HepG2 (cell line): ENCODE data around the gene INPP5K. TPM values are rescaled to one million over a fixed set of nuclear protein-coding genes. Genes with fewer than 3 reads are reported as not detected.

Experiments used
- EED ChIP-seq: sonication (generic); formaldehyde crosslinking; IDR thresholded peaks from 2 replicates; pipeline ENCODE4 v1.5.0; 2020; ENCODE audit warnings: mild to moderate bottlenecking, missing genetic modification reagents
- ERF ChIP-seq: IDR thresholded peaks from 2 replicates; pipeline ENCODE4 v1.6.1; 2018; ENCODE audit warnings: missing biosample characterization, missing genetic modification reagents
- ETS1 ChIP-seq: sonication (generic); formaldehyde crosslinking; IDR thresholded peaks from 2 replicates; pipeline ENCODE4 v1.4.0; 2020; ENCODE audit warnings: missing genetic modification reagents
- HDAC2 ChIP-seq: sonication (generic); formaldehyde crosslinking; IDR thresholded peaks from 2 replicates; pipeline ENCODE4 v1.4.0; 2020; ENCODE audit warnings: missing genetic modification reagents
- KLF11 ChIP-seq: IDR thresholded peaks from 2 replicates; pipeline ENCODE4 v1.6.1; 2016; ENCODE audit warnings: missing compliant biosample characterization
- POLR2AphosphoS2 ChIP-seq: IDR thresholded peaks from 2 replicates; pipeline ENCODE4 v1.6.1; 2011; ENCODE audit warnings: low read depth, low read length, improper control_type of control experiment
- SAP130 ChIP-seq: IDR thresholded peaks from 2 replicates; pipeline ENCODE4 v1.6.1; 2016; ENCODE audit warnings: low read depth
- ZBTB46 ChIP-seq: sonication (generic); formaldehyde crosslinking; IDR thresholded peaks from 2 replicates; pipeline ENCODE4 v1.4.0; 2020; ENCODE audit warnings: mild to moderate bottlenecking, missing genetic modification reagents, borderline replicate concordance
- ZNF362 ChIP-seq: sonication (generic); formaldehyde crosslinking; IDR thresholded peaks from 2 replicates; pipeline ENCODE4 v1.4.0; 2020; ENCODE audit warnings: missing genetic modification reagents, mild to moderate bottlenecking, borderline replicate concordance
- ZNF607 ChIP-seq: sonication (generic); formaldehyde crosslinking; IDR thresholded peaks from 2 replicates; pipeline ENCODE4 v1.5.1; 2020; ENCODE audit warnings: missing genetic modification reagents, mild to moderate bottlenecking, borderline replicate concordance
- ZSCAN22 ChIP-seq: sonication (generic); formaldehyde crosslinking; IDR thresholded peaks from 2 replicates; pipeline ENCODE4 v1.4.0; 2020; ENCODE audit warnings: mild to moderate bottlenecking, missing genetic modification reagents
- polyA plus RNA-seq, 8 experiments: library from polyadenylated mRNA; depleted of rRNA in 3 of 8; stranded (reverse) in 7 of 8; unstranded in 1 of 8; fragments of >200 nt; fragmentation: Illumina TruSeq in 4 of 8; extraction: Trizol in 4 of 8; gene quantifications; 2 replicates each; pipeline versions ENCODE4 v1.2.1 to v1.2.3, GENCODE V29; 2011 to 2016; ENCODE audit warnings: low read depth in 4 of 8, missing spikeins in 1 of 8, mixed read lengths in 1 of 8; ENCODE audit not compliant: insufficient read depth in 1 of 8
- total RNA-seq, 5 experiments: library from RNA; depleted of rRNA; stranded (reverse); fragments of >200 nt; fragmentation: Illumina TruSeq; extraction: Trizol; gene quantifications; 2 replicates each; pipeline ENCODE4 v1.2.3, GENCODE V29; 2016; ENCODE audit warnings: low read depth in 1 of 5
- TF ChIP-seq, protein P1 (sequence below): sonication (generic); formaldehyde crosslinking; IDR thresholded peaks from 2 replicates; pipeline ENCODE4 v1.5.1; 2020; ENCODE audit warnings: missing genetic modification reagents, mild to moderate bottlenecking, borderline replicate concordance
- TF ChIP-seq, protein P2 (sequence below): sonication (generic); formaldehyde crosslinking; IDR thresholded peaks from 2 replicates; pipeline ENCODE4 v1.4.0; 2020; ENCODE audit warnings: missing genetic modification reagents

Gene INPP5K
- total and polyA plus RNA-seq, 2 of the 13 experiments (the other 11 are each of a cell fraction or from before 2014, with no cell fraction given), result 4.8 to 9.6 TPM

DNA sequence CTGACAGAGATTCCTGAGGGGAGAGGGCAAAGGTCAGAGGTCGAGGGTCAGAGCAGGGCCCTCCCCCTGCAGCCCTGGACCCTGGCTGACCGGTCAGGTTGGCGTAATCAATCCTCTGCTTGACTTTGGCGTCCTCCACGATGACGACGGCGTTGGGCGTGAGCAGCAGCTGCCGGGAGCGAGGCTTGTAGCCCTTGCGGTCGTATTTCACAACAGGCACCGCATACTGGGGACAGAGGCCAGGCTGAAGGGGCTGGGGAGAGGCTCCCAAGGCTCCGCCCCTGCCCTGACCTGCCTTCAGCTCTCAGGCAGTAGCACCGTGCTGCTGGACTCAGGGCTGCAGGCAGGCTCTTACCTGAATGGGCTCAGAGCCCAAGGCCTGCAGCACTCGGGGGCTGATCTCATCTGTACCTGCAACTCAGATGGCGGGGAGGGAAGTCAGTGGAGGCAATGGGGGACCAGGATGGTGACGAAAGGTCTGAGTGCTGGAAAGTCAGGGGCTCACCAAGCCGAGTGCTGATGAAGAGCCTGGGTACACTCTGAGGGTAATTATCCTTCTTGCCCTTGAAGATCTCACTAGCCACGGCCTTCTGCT lies 48.4 kb downstream of the INPP5K start (continued):
- TF ChIP-seq ZNF362 (CRISPR knock-in tag), result peak; percentile 31; the same call in 1 of the 2 replicates
- TF ChIP-seq SAP130, result peak; percentile 89
- TF ChIP-seq, protein P1, sequence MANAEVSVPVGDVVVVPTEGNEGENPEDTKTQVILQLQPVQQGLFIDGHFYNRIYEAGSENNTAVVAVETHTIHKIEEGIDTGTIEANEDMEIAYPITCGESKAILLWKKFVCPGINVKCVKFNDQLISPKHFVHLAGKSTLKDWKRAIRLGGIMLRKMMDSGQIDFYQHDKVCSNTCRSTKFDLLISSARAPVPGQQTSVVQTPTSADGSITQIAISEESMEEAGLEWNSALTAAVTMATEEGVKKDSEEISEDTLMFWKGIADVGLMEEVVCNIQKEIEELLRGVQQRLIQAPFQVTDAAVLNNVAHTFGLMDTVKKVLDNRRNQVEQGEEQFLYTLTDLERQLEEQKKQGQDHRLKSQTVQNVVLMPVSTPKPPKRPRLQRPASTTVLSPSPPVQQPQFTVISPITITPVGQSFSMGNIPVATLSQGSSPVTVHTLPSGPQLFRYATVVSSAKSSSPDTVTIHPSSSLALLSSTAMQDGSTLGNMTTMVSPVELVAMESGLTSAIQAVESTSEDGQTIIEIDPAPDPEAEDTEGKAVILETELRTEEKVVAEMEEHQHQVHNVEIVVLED (CRISPR knock-in tag), result peak; percentile 70
- TF ChIP-seq EED (CRISPR knock-in tag), result no peak
- TF ChIP-seq ZNF607 (CRISPR knock-in tag), result peak; percentile 44
- TF ChIP-seq ZBTB46 (CRISPR knock-in tag), result no peak
- TF ChIP-seq HDAC2 (CRISPR knock-in tag), result peak; percentile 85; the same call in 1 of the 2 replicates
- TF ChIP-seq ETS1 (CRISPR knock-in tag), result no peak
- TF ChIP-seq, protein P2, sequence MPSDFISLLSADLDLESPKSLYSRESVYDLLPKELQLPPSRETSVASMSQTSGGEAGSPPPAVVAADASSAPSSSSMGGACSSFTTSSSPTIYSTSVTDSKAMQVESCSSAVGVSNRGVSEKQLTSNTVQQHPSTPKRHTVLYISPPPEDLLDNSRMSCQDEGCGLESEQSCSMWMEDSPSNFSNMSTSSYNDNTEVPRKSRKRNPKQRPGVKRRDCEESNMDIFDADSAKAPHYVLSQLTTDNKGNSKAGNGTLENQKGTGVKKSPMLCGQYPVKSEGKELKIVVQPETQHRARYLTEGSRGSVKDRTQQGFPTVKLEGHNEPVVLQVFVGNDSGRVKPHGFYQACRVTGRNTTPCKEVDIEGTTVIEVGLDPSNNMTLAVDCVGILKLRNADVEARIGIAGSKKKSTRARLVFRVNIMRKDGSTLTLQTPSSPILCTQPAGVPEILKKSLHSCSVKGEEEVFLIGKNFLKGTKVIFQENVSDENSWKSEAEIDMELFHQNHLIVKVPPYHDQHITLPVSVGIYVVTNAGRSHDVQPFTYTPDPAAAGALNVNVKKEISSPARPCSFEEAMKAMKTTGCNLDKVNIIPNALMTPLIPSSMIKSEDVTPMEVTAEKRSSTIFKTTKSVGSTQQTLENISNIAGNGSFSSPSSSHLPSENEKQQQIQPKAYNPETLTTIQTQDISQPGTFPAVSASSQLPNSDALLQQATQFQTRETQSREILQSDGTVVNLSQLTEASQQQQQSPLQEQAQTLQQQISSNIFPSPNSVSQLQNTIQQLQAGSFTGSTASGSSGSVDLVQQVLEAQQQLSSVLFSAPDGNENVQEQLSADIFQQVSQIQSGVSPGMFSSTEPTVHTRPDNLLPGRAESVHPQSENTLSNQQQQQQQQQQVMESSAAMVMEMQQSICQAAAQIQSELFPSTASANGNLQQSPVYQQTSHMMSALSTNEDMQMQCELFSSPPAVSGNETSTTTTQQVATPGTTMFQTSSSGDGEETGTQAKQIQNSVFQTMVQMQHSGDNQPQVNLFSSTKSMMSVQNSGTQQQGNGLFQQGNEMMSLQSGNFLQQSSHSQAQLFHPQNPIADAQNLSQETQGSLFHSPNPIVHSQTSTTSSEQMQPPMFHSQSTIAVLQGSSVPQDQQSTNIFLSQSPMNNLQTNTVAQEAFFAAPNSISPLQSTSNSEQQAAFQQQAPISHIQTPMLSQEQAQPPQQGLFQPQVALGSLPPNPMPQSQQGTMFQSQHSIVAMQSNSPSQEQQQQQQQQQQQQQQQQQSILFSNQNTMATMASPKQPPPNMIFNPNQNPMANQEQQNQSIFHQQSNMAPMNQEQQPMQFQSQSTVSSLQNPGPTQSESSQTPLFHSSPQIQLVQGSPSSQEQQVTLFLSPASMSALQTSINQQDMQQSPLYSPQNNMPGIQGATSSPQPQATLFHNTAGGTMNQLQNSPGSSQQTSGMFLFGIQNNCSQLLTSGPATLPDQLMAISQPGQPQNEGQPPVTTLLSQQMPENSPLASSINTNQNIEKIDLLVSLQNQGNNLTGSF, result no peak
- no peak for TF ChIP-seq ZSCAN22 (CRISPR knock-in tag)
- TF ChIP-seq KLF11 (CRISPR knock-in tag), result no peak
- TF ChIP-seq POLR2AphosphoS2, result no peak
- TF ChIP-seq ERF (CRISPR knock-in tag), result 0 out of 2 replicates have a peak, but pooled peaks have one; percentile 41
